H9 (cell line): ENCODE measurements around the gene ERC1. TPM values are rescaled to one million over a fixed set of nuclear protein-coding genes. Genes with fewer than 3 reads are reported as not detected.

Experiments used
- DNase-seq: peaks from one replicate; pipeline ENCODE4 v3.0.0-alpha.2; 2017
- H2AFZ ChIP-seq: one replicate; pipeline ENCODE4 v1.6.1; 2013; ENCODE audit warnings: mild to moderate bottlenecking, low read length, control low read depth, moderate library complexity
- H2AK5ac ChIP-seq: 2 replicates; pipeline ENCODE4 v1.6.1; 2013; ENCODE audit warnings: low read length, control low read depth, mixed read lengths; ENCODE audit not compliant: insufficient read length
- H2BK120ac ChIP-seq: one replicate; pipeline ENCODE4 v1.6.1; 2013; ENCODE audit warnings: low read depth, mild to moderate bottlenecking, low read length, control low read depth, inconsistent platforms; ENCODE audit not compliant: poor library complexity, severe bottlenecking
- H2BK12ac ChIP-seq: 2 replicates; pipeline ENCODE4 v1.6.1; 2013; ENCODE audit warnings: low read length, control low read depth, mixed read lengths, low read depth; ENCODE audit not compliant: insufficient read length
- H2BK15ac ChIP-seq: 2 replicates; pipeline ENCODE4 v1.6.1; 2013; ENCODE audit warnings: low read depth, low read length, control low read depth
- H2BK20ac ChIP-seq: one replicate; pipeline ENCODE4 v1.6.1; 2013; ENCODE audit warnings: low read depth, mild to moderate bottlenecking, low read length, control low read depth, inconsistent platforms; ENCODE audit not compliant: poor library complexity, severe bottlenecking
- H2BK5ac ChIP-seq: 2 replicates; pipeline ENCODE4 v1.6.1; 2013; ENCODE audit warnings: low read length, control low read depth, mixed read lengths; ENCODE audit not compliant: insufficient read length
- H3K14ac ChIP-seq: 2 replicates; pipeline ENCODE4 v1.6.1; 2013; ENCODE audit warnings: low read length, control low read depth; ENCODE audit not compliant: insufficient read depth
- H3K18ac ChIP-seq: 2 replicates; pipeline ENCODE4 v1.6.1; 2013; ENCODE audit warnings: low read depth, mild to moderate bottlenecking, mixed read lengths, low read length, control low read depth; ENCODE audit not compliant: insufficient read length
- H3K23ac ChIP-seq: 2 replicates; pipeline ENCODE4 v1.6.1; 2013; ENCODE audit warnings: low read length, control low read depth, mixed read lengths, low read depth; ENCODE audit not compliant: insufficient read length
- H3K23me2 ChIP-seq: 2 replicates; pipeline ENCODE4 v1.6.1; 2013; ENCODE audit warnings: low read depth, mild to moderate bottlenecking, mixed read lengths, low read length, control low read depth; ENCODE audit not compliant: insufficient read length, poor library complexity, severe bottlenecking
- H3K27ac ChIP-seq: 2 replicates; pipeline ENCODE4 v1.5.1; 2013; ENCODE audit warnings: low read length, control low read depth, mixed read lengths, low read depth; ENCODE audit not compliant: insufficient read length
- H3K27me3 ChIP-seq: 2 replicates; pipeline ENCODE4 v1.6.1; 2013; ENCODE audit warnings: low read length, control low read depth, inconsistent platforms; ENCODE audit not compliant: insufficient read depth
- H3K4ac ChIP-seq: 2 replicates; pipeline ENCODE4 v1.6.1; 2013; ENCODE audit warnings: low read depth, mild to moderate bottlenecking, control low read depth, inconsistent platforms, low read length, moderate library complexity
- H3K4me1 ChIP-seq: 2 replicates; pipeline ENCODE4 v1.6.1; 2013; ENCODE audit warnings: low read length, control low read depth, inconsistent platforms; ENCODE audit not compliant: insufficient read depth
- H3K4me2 ChIP-seq: 2 replicates; pipeline ENCODE4 v1.6.1; 2013; ENCODE audit warnings: low read length, control low read depth, mixed read lengths; ENCODE audit not compliant: insufficient read length, insufficient read depth
- H3K56ac ChIP-seq: 2 replicates; pipeline ENCODE4 v1.6.1; 2013; ENCODE audit warnings: low read depth, mild to moderate bottlenecking, mixed read lengths, low read length, control low read depth; ENCODE audit not compliant: insufficient read length
- H3K79me1 ChIP-seq: 2 replicates; pipeline ENCODE4 v1.6.1; 2013; ENCODE audit warnings: low read depth, mild to moderate bottlenecking, moderate library complexity, low read length, control low read depth, inconsistent platforms; ENCODE audit not compliant: insufficient read depth, poor library complexity, severe bottlenecking
- H3K79me2 ChIP-seq: 2 replicates; pipeline ENCODE4 v1.6.1; 2013; ENCODE audit warnings: low read length, control low read depth, inconsistent platforms; ENCODE audit not compliant: insufficient read depth
- H3K9ac ChIP-seq: 2 replicates; pipeline ENCODE4 v1.6.1; 2013; ENCODE audit warnings: low read length, control low read depth, mixed read lengths; ENCODE audit not compliant: insufficient read length; ENCODE audit errors: extremely low read depth
- H3K9me3 ChIP-seq: one replicate; pipeline ENCODE4 v1.6.1; 2013; ENCODE audit warnings: low read depth, low read length, inconsistent platforms; ENCODE audit not compliant: control insufficient read depth
- H3T11ph ChIP-seq: one replicate; pipeline ENCODE4 v1.6.1; 2013; ENCODE audit warnings: mild to moderate bottlenecking, low read length, control low read depth, inconsistent platforms
- H4K20me1 ChIP-seq: one replicate; pipeline ENCODE4 v1.6.1; 2013; ENCODE audit not compliant: control insufficient read depth, insufficient read length, insufficient read depth
- H4K5ac ChIP-seq: 2 replicates; pipeline ENCODE4 v1.6.1; 2013; ENCODE audit warnings: low read depth, mild to moderate bottlenecking, mixed read lengths, low read length, control low read depth; ENCODE audit not compliant: insufficient read length
- H4K8ac ChIP-seq: replicated peaks from 2 replicates; pipeline ENCODE4 v1.6.1; 2013; ENCODE audit warnings: low read length, control low read depth, mixed read lengths, low read depth; ENCODE audit not compliant: insufficient read length
- H4K91ac ChIP-seq: 2 replicates; pipeline ENCODE4 v1.6.1; 2013; ENCODE audit warnings: low read depth, mild to moderate bottlenecking, moderate library complexity, mixed read lengths, low read length, control low read depth; ENCODE audit not compliant: insufficient read length
- H3K27ac Mint-ChIP-seq, 3 experiments: 2 replicates in 2 of 3; 3 replicates in 1 of 3; pipeline ENCODE4 v1.8.0; 2020 to 2021; ENCODE audit warnings: mixed read lengths in 3 of 3, mild to moderate bottlenecking in 1 of 3, moderate library complexity in 1 of 3
- H3K27me3 Mint-ChIP-seq: 2 replicates; pipeline ENCODE4 v1.8.0; 2021; ENCODE audit warnings: low read depth, mild to moderate bottlenecking, moderate library complexity, mixed read lengths
- H3K36me3 Mint-ChIP-seq, 3 experiments: 2 replicates in 2 of 3; 3 replicates in 1 of 3; pipeline ENCODE4 v1.8.0; 2020 to 2021; ENCODE audit warnings: low read depth in 3 of 3, mixed read lengths in 3 of 3; ENCODE audit not compliant: insufficient read depth in 1 of 3
- H3K4me1 Mint-ChIP-seq, 2 experiments: 2 replicates each; pipeline ENCODE4 v1.8.0; 2020; ENCODE audit warnings: mixed read lengths in 2 of 2
- H3K4me3 Mint-ChIP-seq, 2 experiments: 2 replicates in 1 of 2; 3 replicates in 1 of 2; pipeline ENCODE4 v1.8.0; 2020 to 2021; ENCODE audit warnings: mild to moderate bottlenecking in 2 of 2, mixed read lengths in 2 of 2, moderate library complexity in 1 of 2
- H3K9me3 Mint-ChIP-seq, 2 experiments: 2 replicates in 1 of 2; 3 replicates in 1 of 2; pipeline ENCODE4 v1.8.0; 2020; ENCODE audit warnings: mild to moderate bottlenecking in 2 of 2, mixed read lengths in 2 of 2, moderate library complexity in 1 of 2
- WGBS: extraction: QIAGEN DNeasy Blood & Tissue Kit; methylation state at CpG from one replicate; pipeline ENCODE4 v1.1.7; 2013; ENCODE audit warnings: missing lambda C conversion rate, low lambda C conversion rate, mixed read lengths; ENCODE audit not compliant: insufficient read length; ENCODE audit errors: extremely low coverage; 5-methylcytosine and 5-hydroxymethylcytosine counted together
- total RNA-seq: library from RNA; stranded (reverse); gene quantifications from 2 replicates; pipeline ENCODE4 v1.2.1, GENCODE V29; 2021
- TF ChIP-seq, protein P1 (sequence below): fragments of 200-600 bp; sonication (generic); conservative IDR thresholded peaks from 3 replicates; pipeline ENCODE4 v1.8.0; 2021; ENCODE audit warnings: antibody characterized with exemption, mild to moderate bottlenecking

The ERC1 gene
- total RNA-seq, 1 experiment from 2014 or later = 51.2 TPM

DNA sequence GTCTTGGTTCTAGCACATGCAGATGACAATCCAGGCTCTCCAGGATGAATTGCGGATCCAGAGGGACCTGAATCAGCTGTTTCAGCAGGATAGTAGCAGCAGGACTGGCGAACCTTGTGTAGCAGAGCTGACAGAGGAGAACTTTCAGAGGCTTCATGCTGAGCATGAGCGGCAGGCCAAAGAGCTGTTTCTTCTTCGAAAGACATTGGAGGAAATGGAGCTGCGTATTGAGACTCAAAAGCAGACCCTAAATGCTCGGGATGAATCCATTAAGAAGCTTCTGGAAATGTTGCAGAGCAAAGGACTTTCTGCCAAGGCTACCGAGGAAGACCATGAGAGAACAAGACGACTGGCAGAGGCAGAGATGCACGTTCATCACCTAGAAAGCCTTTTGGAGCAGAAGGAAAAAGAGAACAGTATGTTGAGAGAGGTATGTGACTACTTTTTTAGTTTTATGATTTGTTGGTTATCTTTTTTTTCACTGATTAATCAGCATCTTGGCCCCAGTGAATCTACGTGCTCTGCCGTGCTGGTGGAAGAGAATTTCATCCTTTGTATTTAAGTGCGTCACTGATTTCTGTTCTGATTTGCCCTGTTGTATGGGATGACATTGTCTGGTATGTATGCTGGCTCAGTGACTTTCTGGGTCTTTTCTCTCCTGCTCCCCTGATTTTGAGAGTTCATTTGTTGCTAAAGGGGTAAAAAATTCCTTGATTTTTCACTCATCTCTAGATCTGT lies 92.3 kb downstream of the ERC1 start:
- H4K91ac ChIP-seq = no peak overlapping the region
- no peak overlapping the region for H3K4me2 ChIP-seq
- H3K36me3 Mint-ChIP-seq = no peaks in the 10 kb centered on the region
- H2BK15ac ChIP-seq = no peak overlapping the region
- no peaks in the 10 kb centered on the region for H3K27me3 ChIP-seq
- H3K23ac ChIP-seq = no peak overlapping the region
- H2AFZ ChIP-seq = no peak overlapping the region
- no peak overlapping the region for H2BK20ac ChIP-seq
- H3K9ac ChIP-seq = no peak overlapping the region
- H3K79me2 ChIP-seq = no peaks in the 10 kb centered on the region
- H3K14ac ChIP-seq = no peak overlapping the region
- H3K27ac ChIP-seq = no peak overlapping the region
- H4K5ac ChIP-seq = no peak overlapping the region
- H3K9me3 Mint-ChIP-seq = no peaks in the 10 kb centered on the region
- no peak overlapping the region; a peak in 1 of 5 replicates for H3K4me3 Mint-ChIP-seq
- no peaks in the 10 kb centered on the region for H3K79me1 ChIP-seq
- no peak overlapping the region for H2BK120ac ChIP-seq
- H3K4me1 Mint-ChIP-seq = peaks cover 19 to 24% of the 10 kb centered on the region in 2 experiments
- H3K4me1 ChIP-seq = no peaks in the 10 kb centered on the region
- no peaks in the 10 kb centered on the region for H3K27me3 Mint-ChIP-seq
- H3K27ac Mint-ChIP-seq = peak overlapping the region; percentile 37 to 92 (median 86); a peak in 6 of 7 replicates
- no peak overlapping the region for H2BK12ac ChIP-seq
- no CpG with 5 or more reads among the region's 12 CpGs for WGBS
- no peak overlapping the region for H2BK5ac ChIP-seq
- no peak overlapping the region for H3T11ph ChIP-seq
- no peaks in the 10 kb centered on the region for H3K23me2 ChIP-seq
- TF ChIP-seq, protein P1, sequence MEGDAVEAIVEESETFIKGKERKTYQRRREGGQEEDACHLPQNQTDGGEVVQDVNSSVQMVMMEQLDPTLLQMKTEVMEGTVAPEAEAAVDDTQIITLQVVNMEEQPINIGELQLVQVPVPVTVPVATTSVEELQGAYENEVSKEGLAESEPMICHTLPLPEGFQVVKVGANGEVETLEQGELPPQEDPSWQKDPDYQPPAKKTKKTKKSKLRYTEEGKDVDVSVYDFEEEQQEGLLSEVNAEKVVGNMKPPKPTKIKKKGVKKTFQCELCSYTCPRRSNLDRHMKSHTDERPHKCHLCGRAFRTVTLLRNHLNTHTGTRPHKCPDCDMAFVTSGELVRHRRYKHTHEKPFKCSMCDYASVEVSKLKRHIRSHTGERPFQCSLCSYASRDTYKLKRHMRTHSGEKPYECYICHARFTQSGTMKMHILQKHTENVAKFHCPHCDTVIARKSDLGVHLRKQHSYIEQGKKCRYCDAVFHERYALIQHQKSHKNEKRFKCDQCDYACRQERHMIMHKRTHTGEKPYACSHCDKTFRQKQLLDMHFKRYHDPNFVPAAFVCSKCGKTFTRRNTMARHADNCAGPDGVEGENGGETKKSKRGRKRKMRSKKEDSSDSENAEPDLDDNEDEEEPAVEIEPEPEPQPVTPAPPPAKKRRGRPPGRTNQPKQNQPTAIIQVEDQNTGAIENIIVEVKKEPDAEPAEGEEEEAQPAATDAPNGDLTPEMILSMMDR = no peak
- no peak overlapping the region for H3K4ac ChIP-seq
- H2AK5ac ChIP-seq = no peak overlapping the region
- H3K56ac ChIP-seq = no peak overlapping the region
- H4K20me1 ChIP-seq = no peaks in the 10 kb centered on the region
- H3K18ac ChIP-seq = no peak overlapping the region
- DNase-seq = peak; percentile 53
- no peaks in the 10 kb centered on the region for H3K9me3 ChIP-seq
- H4K8ac ChIP-seq = no peak overlapping the region
